SU-DHL-6 (cell line): ENCODE data around the gene MAS1.

Experiments used
- CTCF ChIP-seq: fragments of 200-600 bp; sonication (generic); IDR thresholded peaks from one replicate; pipeline ENCODE4 v1.5.1; 2017; ENCODE audit warnings: antibody characterized with exemption, mild to moderate bottlenecking, low read length, moderate library complexity; ENCODE audit not compliant: insufficient read depth, poor library complexity, severe bottlenecking
- EZH2phosphoT487 ChIP-seq: fragments of 200-600 bp; sonication (generic), shearing (Covaris generic); conservative IDR thresholded peaks from 2 replicates; pipeline ENCODE4 v1.6.1; 2018; ENCODE audit warnings: mild to moderate bottlenecking, antibody characterized with exemption, low read length, moderate library complexity, mixed read lengths

GRCh38 chr6:159926542-159927203, 35.9 kb downstream of the MAS1 start:
- no peak for TF ChIP-seq CTCF
- no peak for TF ChIP-seq EZH2phosphoT487
